SK-N-SH treated with all-trans-retinoic acid at 6 μM for 48 hours (cell line): Measurements from ENCODE around the gene PTBP3.

Source experiments
- ATAC-seq: fragments of 200-7000 bp; cut with Tn5 transposase; 3 replicates; pipeline ENCODE4 v1.9.1; 2020; ENCODE audit warnings: mild to moderate bottlenecking, moderate library complexity
- ARNTL ChIP-seq: fragments of 450-650 bp; formaldehyde crosslinking; IDR thresholded peaks from 2 replicates; pipeline ENCODE4 v1.5.0; 2020; ENCODE audit warnings: low read depth, mild to moderate bottlenecking, moderate library complexity, borderline replicate concordance
- BACH2 ChIP-seq: fragments of 250-450 bp; sonication (Bioruptor Pico); IDR thresholded peaks from 2 replicates; pipeline ENCODE4 v1.9.0; 2021; ENCODE audit warnings: mild to moderate bottlenecking, borderline replicate concordance
- CREB5 ChIP-seq: fragments of 250-450 bp; sonication (Bioruptor Pico); IDR thresholded peaks from 2 replicates; pipeline ENCODE4 v1.5.1; 2020; ENCODE audit warnings: low read depth, mild to moderate bottlenecking, moderate library complexity
- CSDC2 ChIP-seq: fragments of 250-450 bp; sonication (Bioruptor Pico); IDR thresholded peaks from 2 replicates; pipeline ENCODE4 v1.5.0; 2020; ENCODE audit warnings: mild to moderate bottlenecking, moderate library complexity
- CSRNP3 ChIP-seq: fragments of 250-450 bp; sonication (Bioruptor Pico); IDR thresholded peaks from 2 replicates; pipeline ENCODE4 v1.5.1; 2021; ENCODE audit warnings: mild to moderate bottlenecking, moderate library complexity
- ISL1 ChIP-seq: fragments of 250-450 bp; sonication (Bioruptor Pico); IDR thresholded peaks from 2 replicates; pipeline ENCODE4 v2.1.2; 2022; ENCODE audit warnings: mild to moderate bottlenecking, moderate library complexity
- OSR1 ChIP-seq: fragments of 250-450 bp; sonication (Bioruptor Pico); IDR thresholded peaks from 2 replicates; pipeline ENCODE4 v1.8.0; 2022; ENCODE audit warnings: moderate library complexity, mild to moderate bottlenecking, inconsistent platforms
- PATZ1 ChIP-seq: fragments of 250-450 bp; sonication (Bioruptor Pico); IDR thresholded peaks from 2 replicates; pipeline ENCODE4 v1.8.0; 2020; ENCODE audit warnings: mild to moderate bottlenecking, moderate library complexity, borderline replicate concordance
- RARB ChIP-seq: fragments of 250-450 bp; sonication (Bioruptor Pico); IDR thresholded peaks from 2 replicates; pipeline ENCODE4 v1.8.0; 2021; ENCODE audit warnings: mild to moderate bottlenecking, moderate library complexity
- SNAI2 ChIP-seq: fragments of 250-450 bp; sonication (Bioruptor Pico); IDR thresholded peaks from 2 replicates; pipeline ENCODE4 v1.5.0; 2020; ENCODE audit warnings: mild to moderate bottlenecking, moderate library complexity
- TCF4 ChIP-seq: fragments of 250-450 bp; sonication (Bioruptor Pico); IDR thresholded peaks from 2 replicates; pipeline ENCODE4 v1.8.0; 2021; ENCODE audit warnings: mild to moderate bottlenecking, moderate library complexity, borderline replicate concordance
- TOX ChIP-seq: fragments of 250-450 bp; sonication (Bioruptor Pico); IDR thresholded peaks from 2 replicates; pipeline ENCODE4 v1.8.0; 2021; ENCODE audit warnings: mild to moderate bottlenecking, moderate library complexity, borderline replicate concordance
- TSHZ2 ChIP-seq: fragments of 250-450 bp; sonication (Bioruptor Pico); IDR thresholded peaks from 2 replicates; pipeline ENCODE4 v1.5.0; 2020; ENCODE audit warnings: mild to moderate bottlenecking, moderate library complexity
- ZC3H10 ChIP-seq: fragments of 250-450 bp; sonication (Bioruptor Pico); IDR thresholded peaks from 2 replicates; pipeline ENCODE4 v1.5.1; 2021; ENCODE audit warnings: mild to moderate bottlenecking, moderate library complexity
- ZNF565 ChIP-seq: fragments of 450-650 bp; formaldehyde crosslinking; conservative IDR thresholded peaks from 2 replicates; pipeline ENCODE4 v1.5.0; 2020; ENCODE audit warnings: low read depth, mild to moderate bottlenecking, moderate library complexity

PTBP3 gene

GRCh38 chr9:112310826-112311225 is 22.6 kb downstream of the PTBP3 start:
- TF ChIP-seq ISL1 (CRISPR knock-in tag) = no peak
- TF ChIP-seq CREB5 = no peak
- no peak for TF ChIP-seq CSRNP3 (CRISPR knock-in tag)
- no peak for TF ChIP-seq TSHZ2 (CRISPR knock-in tag)
- TF ChIP-seq TCF4 (CRISPR knock-in tag) = no peak
- TF ChIP-seq BACH2 (CRISPR knock-in tag) = no peak
- no peak for TF ChIP-seq PATZ1
- TF ChIP-seq OSR1 (CRISPR knock-in tag) = no peak
- no peak for TF ChIP-seq CSDC2 (CRISPR knock-in tag)
- no peak for TF ChIP-seq ZNF565 (CRISPR knock-in tag)
- TF ChIP-seq RARB (CRISPR knock-in tag) = no peak
- no peak for TF ChIP-seq SNAI2 (CRISPR knock-in tag)
- ATAC-seq = no peak

- ATAC-seq = no peak
- no peak for TF ChIP-seq ZC3H10 (CRISPR knock-in tag)
Measured at GRCh38 chr9:112308588-112308987, 24.8 kb downstream of the PTBP3 start.

- no peak for TF ChIP-seq ZNF565 (CRISPR knock-in tag)
- no peak for TF ChIP-seq TCF4 (CRISPR knock-in tag)
- no peak for TF ChIP-seq ZC3H10 (CRISPR knock-in tag)
- TF ChIP-seq CSDC2 (CRISPR knock-in tag) = no peak
- no peak for TF ChIP-seq TSHZ2 (CRISPR knock-in tag)
- no peak for TF ChIP-seq OSR1 (CRISPR knock-in tag)
- no peak for TF ChIP-seq PATZ1
- TF ChIP-seq ARNTL (CRISPR knock-in tag) = no peak
- TF ChIP-seq SNAI2 (CRISPR knock-in tag) = no peak
- no peak for TF ChIP-seq TOX (CRISPR knock-in tag)
- no peak for ATAC-seq
Measured at GRCh38 chr9:112301420-112301819, 32.0 kb downstream of the PTBP3 start.
